Gastroesophageal sphincter (tissue), 4 donors: Measurements from ENCODE around the gene P2RY11. TPM values are rescaled to one million over a fixed set of nuclear protein-coding genes. Genes with fewer than 3 reads are reported as not detected.

ENCODE experiments used
- ATAC-seq: fragments of 150-250 bp; one replicate; pipeline ENCODE4 v1.9.1; 2016; ENCODE audit warnings: mild to moderate bottlenecking, moderate library complexity
- H3K27ac ChIP-seq, 4 donors: fragments of 200-600 bp; sonication (generic) in 3 of 4; 1 replicate in 3 of 4; 2 replicates in 1 of 4; pipeline ENCODE4 v1.5.1; 2016 to 2019
- H3K27me3 ChIP-seq: fragments of 200-600 bp; sonication (generic); one replicate; pipeline ENCODE4 v1.5.1; 2019
- H3K36me3 ChIP-seq, 2 donors: fragments of 200-600 bp; sonication (generic); one replicate each; pipeline ENCODE4 v1.5.1; 2019; ENCODE audit warnings: control low read depth in 1 of 2
- H3K4me1 ChIP-seq, 3 donors: fragments of 200-600 bp; sonication (generic); 1 replicate in 2 of 3; 2 replicates in 1 of 3; pipeline ENCODE4 v1.5.1; 2016 to 2019; ENCODE audit warnings: control low read depth in 2 of 3
- H3K4me3 ChIP-seq, 2 donors: fragments of 200-600 bp; sonication (generic); one replicate each; pipeline ENCODE4 v1.5.1; 2019; ENCODE audit warnings: mild to moderate bottlenecking in 1 of 2, moderate library complexity in 1 of 2
- H3K9me3 ChIP-seq, 3 donors: fragments of 200-600 bp; sonication (generic); one replicate each; pipeline ENCODE4 v1.5.1; 2017 to 2019; ENCODE audit warnings: control low read depth in 2 of 3
- CTCF ChIP-seq, 4 experiments: fragments of 200-600 bp in 2 of 4; fragments of 450-650 bp in 2 of 4; sonication (generic) in 1 of 4; IDR thresholded peaks; one replicate each; pipeline ENCODE4 v1.5.1; 2017 to 2019; ENCODE audit warnings: antibody characterized with exemption in 4 of 4, mild to moderate bottlenecking in 2 of 4, moderate library complexity in 2 of 4
- EP300 ChIP-seq: sonication (generic); formaldehyde crosslinking; IDR thresholded peaks from one replicate; pipeline ENCODE4 v1.6.1; 2017; ENCODE audit warnings: antibody characterized with exemption, mild to moderate bottlenecking
- POLR2A ChIP-seq, 2 donors: fragments of 450-650 bp; IDR thresholded peaks; one replicate each; pipeline ENCODE4 v1.6.1; 2017; ENCODE audit warnings: antibody characterized with exemption in 2 of 2, mild to moderate bottlenecking in 2 of 2, moderate library complexity in 1 of 2
- POLR2AphosphoS5 ChIP-seq: sonication (generic); formaldehyde crosslinking; IDR thresholded peaks from one replicate; pipeline ENCODE4 v1.6.1; 2017; ENCODE audit warnings: antibody characterized with exemption
- WGBS, 2 donors: methylation state at CpG; one replicate each; pipeline ENCODE4 v1.1.5; 2018; ENCODE audit warnings: low coverage in 1 of 2; 5-methylcytosine and 5-hydroxymethylcytosine counted together
- total RNA-seq, 4 donors: library from RNA; depleted of rRNA; stranded (reverse); fragments of >200 nt; gene quantifications; one replicate each; pipeline ENCODE4 v1.1.0, GENCODE V29; 2016

P2RY11 gene
- total RNA-seq, 4 donors from 2014 or later = 0.96 to 15.7 (median 5.3) TPM

DNA sequence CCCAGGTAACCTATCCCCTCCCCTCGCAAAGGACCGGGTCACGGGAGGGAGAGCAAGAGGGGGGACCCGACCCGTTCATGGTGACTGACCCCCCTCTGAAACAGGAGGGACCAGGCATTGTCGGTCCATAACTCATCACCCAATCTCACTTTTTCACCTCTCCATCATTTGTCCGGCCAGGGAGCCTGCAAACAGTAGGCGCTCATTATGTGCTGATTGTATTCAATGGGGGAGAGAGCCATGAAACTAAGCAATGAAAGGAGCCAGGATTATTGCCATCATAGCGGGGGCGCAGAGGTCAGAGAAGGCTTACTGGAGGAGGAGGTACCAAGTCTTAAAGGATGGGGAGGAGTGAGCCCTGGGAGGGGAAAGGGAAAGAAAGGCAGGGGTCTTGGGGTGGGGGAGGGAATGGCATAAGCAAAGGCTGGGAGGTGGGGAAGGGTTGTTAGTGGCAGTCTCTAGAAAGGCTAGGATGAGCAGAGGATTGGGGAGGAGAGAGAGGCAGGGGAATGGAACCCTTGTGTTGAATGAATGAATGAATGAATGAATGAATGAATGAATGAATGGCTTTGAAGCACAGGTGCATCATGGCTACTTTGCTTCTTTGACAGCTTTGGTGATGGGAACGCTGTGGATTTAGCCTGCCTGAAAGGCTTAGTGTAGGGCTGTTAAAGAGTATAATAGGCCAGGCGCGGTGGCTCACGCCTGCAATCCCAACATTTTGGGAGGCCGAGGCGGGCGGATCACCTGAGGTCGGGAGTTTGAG lies 24.0 kb upstream of the P2RY11 start:
- H3K27ac ChIP-seq = peak overlapping the region in 3 of 4 donors; percentile 92 to 94 (median 93)

GRCh38 chr19:10088949-10089554 lies 22.4 kb upstream of the P2RY11 start:
- no peak for TF ChIP-seq EP300
- no peak for TF ChIP-seq POLR2A (IDR thresholded peaks at IDR 0.05)
- no peak for TF ChIP-seq CTCF (IDR thresholded peaks at IDR 0.05)
- TF ChIP-seq POLR2AphosphoS5 = no peak
- Histone ChIP-seq H3K4me3 (no peak overlapping the region), H3K36me3 (peaks cover 0 to 49% of the 10 kb centered on the region in 2 donors), H3K27ac (no peak overlapping the region), H3K4me1 (peaks cover 0 to 15% (median 0%) of the 10 kb centered on the region in 3 donors), H3K9me3 (no peaks in the 10 kb centered on the region), H3K27me3 (no peaks in the 10 kb centered on the region)
- ATAC-seq = no peak
- WGBS, 2 donors = 85 to 90% methylated on average over 2 of the region's 6 CpGs

More for the DNA sequence above, 24.0 kb upstream of the P2RY11 start:
- TF ChIP-seq EP300 = no peak
- no peak for TF ChIP-seq CTCF (IDR thresholded peaks at IDR 0.05)
- TF ChIP-seq POLR2AphosphoS5 = no peak
- no peak for TF ChIP-seq POLR2A (IDR thresholded peaks at IDR 0.05)
- Histone ChIP-seq H3K4me1 (peaks cover 0 to 15% (median 0%) of the 10 kb centered on the region in 3 donors), H3K4me3 (peak overlapping the region in 1 of 2 donors; percentile 98), H3K9me3 (no peaks in the 10 kb centered on the region), H3K27me3 (no peaks in the 10 kb centered on the region), H3K36me3 (peaks cover 0 to 37% of the 10 kb centered on the region in 2 donors)
- WGBS, 2 donors = 83 to 94% methylated on average over 11 to 12 of the region's 18 CpGs
- ATAC-seq = no peak

DNA sequence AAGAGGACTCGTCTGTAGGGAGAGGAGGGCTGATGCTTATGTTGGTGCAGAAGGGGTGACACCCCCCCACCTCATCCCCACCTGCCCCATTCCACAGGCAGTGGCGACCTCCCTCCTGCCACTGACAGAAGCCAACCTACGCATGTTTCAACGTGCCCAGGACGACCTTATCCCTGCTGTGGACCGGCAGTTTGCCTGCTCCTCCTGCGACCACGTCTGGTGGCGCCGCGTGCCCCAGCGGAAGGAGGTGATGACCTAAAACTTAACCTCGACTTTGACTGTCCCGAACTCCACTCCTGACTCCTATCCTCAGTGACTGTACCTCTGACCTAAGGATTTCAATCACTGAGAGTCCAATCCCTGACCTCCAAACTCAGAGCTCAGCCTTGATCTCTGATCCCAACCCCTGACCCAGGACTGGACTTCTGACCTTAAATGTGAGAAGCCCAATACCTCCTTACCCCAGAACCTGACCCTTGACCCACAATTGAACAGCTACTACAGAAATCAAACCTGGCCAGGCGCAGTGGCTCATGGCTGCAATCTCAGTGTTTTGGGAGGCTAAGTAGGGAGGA lies 21.6 kb upstream of the P2RY11 start:
- Histone ChIP-seq H3K4me1 (peaks cover 0 to 15% (median 0%) of the 10 kb centered on the region in 3 donors), H3K4me3 (no peak overlapping the region), H3K27me3 (no peaks in the 10 kb centered on the region), H3K36me3 (peaks cover 0 to 49% of the 10 kb centered on the region in 2 donors), H3K27ac (no peak overlapping the region), H3K9me3 (no peaks in the 10 kb centered on the region)
- TF ChIP-seq POLR2A (IDR thresholded peaks at IDR 0.05) (no peak), POLR2AphosphoS5 (no peak), EP300 (no peak), CTCF (IDR thresholded peaks at IDR 0.05) (no peak)
- 73% methylated on average over 10 of the region's 15 CpGs; no CpG with 5 or more reads in 1 of the 2 donors for WGBS, 2 donors
- no peak for ATAC-seq

- Histone ChIP-seq H3K4me1 (peaks cover 0 to 19% (median 0%) of the 10 kb centered on the region in 3 donors), H3K27me3 (no peaks in the 10 kb centered on the region), H3K9me3 (no peaks in the 10 kb centered on the region), H3K4me3 (no peak overlapping the region), H3K36me3 (peaks cover 0 to 49% of the 10 kb centered on the region in 2 donors), H3K27ac (no peak overlapping the region)
- TF ChIP-seq POLR2AphosphoS5 (no peak), EP300 (no peak), CTCF (IDR thresholded peaks at IDR 0.05) (no peak), POLR2A (IDR thresholded peaks at IDR 0.05) (no peak)
- no peak for ATAC-seq
- WGBS, 2 donors = 78% methylated on average over 6 of the region's 17 CpGs; no CpG with 5 or more reads in 1 of the 2 donors
Measured at GRCh38 chr19:10091370-10091687, 20.2 kb upstream of the P2RY11 start.
